Activated naive CD4-positive, alpha-beta T cell treated with anti-CD3 and anti-CD28 coated beads for 36 hours (primary cell): ENCODE data around the gene NUTM2A. TPM values are rescaled to one million over a fixed set of nuclear protein-coding genes. Genes with fewer than 3 reads are reported as not detected.
"Not testable (repeated sequence)": the region's sequence is repeated elsewhere in the genome, so short reads cannot be mapped to it uniquely, and the experiment has no call there.

Experiments used
- CTCF ChIA-PET: fragments of 350-600 bp; sonication (Branson Sonifier 250); formaldehyde crosslinking; loops from one replicate; lab custom pipeline; 2021; ENCODE audit warnings: antibody characterized with exemption; lab: Charles Lee
- DNase-seq: peaks from one replicate; pipeline ENCODE4 v3.0.0-alpha.2; 2020
- H3K27ac Mint-ChIP-seq: one replicate; pipeline ENCODE4 v1.8.0; 2021; ENCODE audit warnings: mild to moderate bottlenecking, mixed read lengths
- H3K27me3 Mint-ChIP-seq: one replicate; pipeline ENCODE4 v1.8.0; 2021; ENCODE audit warnings: low read depth, mixed read lengths
- H3K36me3 Mint-ChIP-seq: one replicate; pipeline ENCODE4 v1.8.0; 2021; ENCODE audit warnings: low read depth, mixed read lengths
- H3K4me1 Mint-ChIP-seq: one replicate; pipeline ENCODE4 v1.8.0; 2021; ENCODE audit warnings: low read depth, mixed read lengths
- H3K4me3 Mint-ChIP-seq: one replicate; pipeline ENCODE4 v1.8.0; 2021; ENCODE audit warnings: mild to moderate bottlenecking, moderate library complexity, mixed read lengths
- H3K9me3 Mint-ChIP-seq: one replicate; pipeline ENCODE4 v1.8.0; 2021; ENCODE audit warnings: mixed read lengths
- intact Hi-C: fragments of 100-400 bp; cut with micrococcal nuclease; formaldehyde crosslinking; loops from one replicate; pipeline ENCODE4 v1.15.1; 2023
- total RNA-seq, 2 experiments: library from RNA; stranded (reverse); gene quantifications; one replicate each; pipeline ENCODE4 v1.2.3, GENCODE V29; 2021

Gene NUTM2A
- total RNA-seq, 2 experiments from 2014 or later: 0.07 TPM; not detected in 1

DNA sequence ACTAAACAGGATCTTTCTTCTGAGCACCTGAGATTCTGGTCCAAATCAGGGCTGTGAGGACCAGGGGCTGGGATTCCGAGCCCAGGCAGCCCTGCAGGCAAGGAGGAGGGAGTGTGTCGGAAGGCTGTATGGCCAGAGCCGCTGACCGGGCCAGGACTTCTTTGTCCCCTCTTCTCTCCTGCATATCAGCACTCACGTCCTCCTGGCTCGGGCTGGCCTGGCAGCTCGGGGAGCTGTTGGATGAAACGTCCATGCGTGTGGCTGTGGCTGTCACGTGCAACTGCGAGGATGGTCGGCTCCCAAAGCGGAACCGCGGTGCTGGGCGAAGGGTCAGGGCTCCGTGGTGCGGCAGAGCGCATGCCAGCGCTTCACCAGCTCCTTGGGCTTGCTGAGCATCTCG, 11.4 kb upstream of the NUTM2A start:
- DNase-seq, intact Hi-C loops, H3K36me3 Mint-ChIP-seq, H3K4me1 Mint-ChIP-seq, H3K4me3 Mint-ChIP-seq, H3K27me3 Mint-ChIP-seq, H3K9me3 Mint-ChIP-seq, CTCF ChIA-PET, H3K27ac Mint-ChIP-seq: not testable (repeated sequence)

DNA sequence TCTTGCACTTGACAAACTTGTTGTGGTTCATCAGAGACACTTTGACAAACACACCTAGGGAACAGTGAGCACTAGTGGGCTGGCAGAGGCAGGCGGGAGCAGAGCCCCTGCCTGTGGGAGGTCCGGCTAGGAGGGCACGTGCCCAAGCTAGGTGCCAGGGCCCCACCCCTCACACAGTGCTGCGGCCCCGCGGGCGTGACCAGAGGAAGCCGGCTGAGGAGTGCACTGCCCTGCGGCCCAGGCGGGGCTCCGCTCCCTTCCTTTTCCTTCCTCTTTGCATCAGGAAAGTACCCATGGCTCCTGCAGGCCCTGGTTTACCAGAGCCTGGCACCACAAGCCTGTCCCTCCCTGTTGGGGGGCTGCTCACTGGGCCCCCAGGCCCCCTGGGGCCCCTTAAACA, 9.1 kb upstream of the NUTM2A start:
- H3K36me3 Mint-ChIP-seq, DNase-seq, intact Hi-C loops, H3K4me1 Mint-ChIP-seq, CTCF ChIA-PET, H3K27ac Mint-ChIP-seq, H3K27me3 Mint-ChIP-seq, H3K4me3 Mint-ChIP-seq, H3K9me3 Mint-ChIP-seq: not testable (repeated sequence)

DNA sequence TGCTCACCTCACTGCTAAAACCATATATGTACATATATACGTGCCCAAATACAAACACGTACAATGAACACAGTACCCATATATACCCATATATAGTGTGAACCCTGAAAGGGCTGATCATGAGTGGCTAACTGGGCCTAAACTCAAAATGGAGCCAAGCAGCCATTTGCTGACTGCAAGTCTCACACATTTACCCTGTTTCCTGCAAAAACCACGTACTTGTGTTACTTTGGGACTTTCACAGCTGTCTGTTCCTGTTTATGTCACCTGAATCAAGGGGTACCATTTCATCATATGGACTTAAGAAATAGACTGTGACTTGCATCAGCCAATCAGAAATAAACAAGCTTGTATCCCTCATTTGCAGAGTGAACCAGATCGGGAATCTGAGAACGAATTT, 5.9 kb upstream of the NUTM2A start:
- H3K9me3 Mint-ChIP-seq, intact Hi-C loops, H3K27me3 Mint-ChIP-seq, DNase-seq, H3K4me3 Mint-ChIP-seq, CTCF ChIA-PET, H3K36me3 Mint-ChIP-seq, H3K27ac Mint-ChIP-seq, H3K4me1 Mint-ChIP-seq: not testable (repeated sequence)

DNA sequence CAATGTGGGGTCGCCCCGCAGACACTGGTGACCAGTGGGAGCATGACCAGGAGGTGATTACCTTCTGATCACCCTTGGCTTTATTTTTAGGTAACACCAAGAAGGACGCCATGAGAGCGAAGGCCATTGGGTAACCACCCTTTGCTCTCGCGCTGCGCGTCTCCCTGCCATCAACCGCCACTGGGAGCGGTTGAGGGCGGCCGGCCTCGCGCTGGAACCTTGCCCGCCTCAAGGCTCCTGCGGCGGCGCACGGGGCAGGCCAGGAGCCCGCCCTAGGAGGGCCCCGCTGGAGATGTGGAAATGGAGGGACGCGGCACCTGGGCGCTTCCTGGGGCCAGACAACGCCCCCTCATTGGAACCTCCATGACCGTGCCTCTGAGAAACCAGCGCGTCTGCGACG, 2.5 kb upstream of the NUTM2A start:
- H3K9me3 Mint-ChIP-seq, H3K27me3 Mint-ChIP-seq, CTCF ChIA-PET, H3K4me3 Mint-ChIP-seq, intact Hi-C loops, DNase-seq, H3K4me1 Mint-ChIP-seq, H3K27ac Mint-ChIP-seq, H3K36me3 Mint-ChIP-seq: not testable (repeated sequence)

DNA sequence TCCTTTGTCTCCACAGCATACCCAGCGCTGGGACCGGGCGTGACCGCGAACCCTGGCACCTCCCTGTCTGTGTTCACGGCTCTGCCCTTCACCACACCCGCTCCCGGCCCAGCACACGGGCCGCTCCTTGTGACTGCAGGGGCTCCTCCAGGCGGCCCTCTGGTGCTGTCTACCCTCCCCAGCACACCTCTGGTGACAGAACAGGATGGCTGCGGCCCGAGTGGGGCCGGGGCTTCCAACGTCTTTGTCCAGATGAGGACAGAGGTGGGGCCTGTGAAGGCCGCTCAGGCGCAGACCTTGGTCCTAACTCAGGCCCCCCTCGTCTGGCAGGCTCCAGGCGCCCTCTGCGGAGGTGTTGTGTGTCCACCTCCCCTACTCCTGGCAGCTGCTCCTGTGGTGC, 3.0 kb downstream of the NUTM2A start:
- H3K9me3 Mint-ChIP-seq, DNase-seq, H3K27me3 Mint-ChIP-seq, H3K4me1 Mint-ChIP-seq, H3K27ac Mint-ChIP-seq, CTCF ChIA-PET, H3K4me3 Mint-ChIP-seq, H3K36me3 Mint-ChIP-seq, intact Hi-C loops: not testable (repeated sequence)

DNA sequence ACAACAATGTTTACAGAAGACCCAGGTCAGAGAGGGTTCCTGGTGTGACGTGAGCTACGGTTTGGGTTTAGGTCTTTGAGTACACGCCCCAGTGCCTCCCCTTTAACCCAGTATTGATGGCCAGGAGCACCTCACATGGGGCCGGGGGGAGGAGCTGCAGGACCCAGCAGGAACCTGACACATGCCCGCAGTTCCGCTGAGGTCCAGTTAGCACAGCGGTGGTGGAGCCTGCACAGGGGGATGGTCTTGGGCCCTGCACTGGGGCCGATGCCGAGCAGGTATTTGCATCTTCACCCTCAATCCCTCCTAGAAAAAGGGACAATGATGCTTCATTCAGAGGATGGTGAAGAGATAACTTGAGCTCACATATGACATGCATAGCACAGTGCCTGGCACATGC, 4.0 kb downstream of the NUTM2A start:
- H3K36me3 Mint-ChIP-seq, H3K4me1 Mint-ChIP-seq, H3K4me3 Mint-ChIP-seq, H3K27me3 Mint-ChIP-seq, H3K27ac Mint-ChIP-seq, DNase-seq, CTCF ChIA-PET, intact Hi-C loops, H3K9me3 Mint-ChIP-seq: not testable (repeated sequence)

DNA sequence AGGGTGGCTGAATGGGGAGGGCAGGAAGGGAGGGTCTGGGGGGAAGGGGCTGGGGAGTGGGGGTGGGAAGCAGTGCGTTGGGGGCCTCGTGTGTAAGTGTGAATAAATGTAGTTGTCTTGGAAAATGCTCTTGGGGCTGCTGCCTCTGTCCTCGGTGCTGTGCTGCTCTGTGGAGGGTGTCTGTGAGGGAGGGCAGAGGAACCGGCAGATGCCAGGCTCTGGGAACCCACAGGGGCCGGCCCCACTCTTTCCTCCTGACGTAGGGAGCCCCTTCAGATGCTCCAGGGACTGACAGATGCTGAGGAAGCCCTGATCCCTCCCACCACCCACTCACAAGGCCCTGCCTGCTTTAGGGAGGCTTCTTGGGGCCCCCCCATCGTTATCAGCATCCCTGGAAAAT, 9.6 kb downstream of the NUTM2A start:
- H3K4me1 Mint-ChIP-seq, DNase-seq, intact Hi-C loops, H3K27me3 Mint-ChIP-seq, CTCF ChIA-PET, H3K27ac Mint-ChIP-seq, H3K36me3 Mint-ChIP-seq, H3K4me3 Mint-ChIP-seq, H3K9me3 Mint-ChIP-seq: not testable (repeated sequence)

DNA sequence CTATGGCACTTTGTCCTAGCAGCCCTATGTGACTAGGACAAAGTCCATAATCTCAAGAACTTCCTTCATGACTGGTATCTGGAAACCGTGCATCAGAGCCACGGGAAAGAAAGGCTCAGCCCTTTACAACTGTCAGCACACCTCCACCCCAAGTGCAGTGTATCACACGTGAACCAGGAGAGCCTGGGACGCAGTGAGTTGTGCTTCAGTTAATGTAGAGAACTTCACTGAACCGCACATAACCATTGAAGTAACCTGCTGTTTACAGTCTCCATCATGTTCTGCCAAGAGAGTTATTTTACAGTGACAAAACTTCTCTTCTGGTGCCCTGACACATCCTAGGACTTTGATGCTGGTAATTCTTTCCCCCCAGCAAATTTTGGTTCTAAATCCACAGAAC, 12.0 kb downstream of the NUTM2A start:
- H3K4me3 Mint-ChIP-seq, H3K36me3 Mint-ChIP-seq, intact Hi-C loops, H3K9me3 Mint-ChIP-seq, H3K4me1 Mint-ChIP-seq, DNase-seq, H3K27ac Mint-ChIP-seq, H3K27me3 Mint-ChIP-seq, CTCF ChIA-PET: not testable (repeated sequence)

DNA sequence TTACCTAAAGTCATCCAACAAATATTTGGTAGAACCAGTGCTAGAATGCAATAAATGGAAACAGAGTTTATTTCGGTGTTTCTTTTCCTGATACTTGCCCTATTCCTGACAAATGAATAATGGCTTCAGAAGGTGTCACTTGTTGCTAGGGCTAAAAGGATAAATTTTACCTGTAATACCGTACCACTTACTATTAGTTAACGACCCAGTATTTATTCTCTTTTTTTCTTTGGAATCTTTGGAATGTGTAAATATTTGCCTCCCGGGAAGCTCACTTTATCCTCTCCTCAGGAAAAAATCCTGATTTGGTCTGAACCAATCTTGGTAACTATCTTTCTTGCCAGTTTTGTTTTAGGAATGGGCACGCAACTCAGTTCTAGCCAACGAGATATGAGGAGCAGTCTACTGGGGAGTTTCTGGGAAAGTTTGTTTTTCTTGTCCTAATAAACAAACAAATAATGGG, 14.1 kb downstream of the NUTM2A start:
- H3K36me3 Mint-ChIP-seq, H3K4me3 Mint-ChIP-seq, H3K27me3 Mint-ChIP-seq, H3K27ac Mint-ChIP-seq, DNase-seq, CTCF ChIA-PET, H3K4me1 Mint-ChIP-seq, intact Hi-C loops, H3K9me3 Mint-ChIP-seq: not testable (repeated sequence)

DNA sequence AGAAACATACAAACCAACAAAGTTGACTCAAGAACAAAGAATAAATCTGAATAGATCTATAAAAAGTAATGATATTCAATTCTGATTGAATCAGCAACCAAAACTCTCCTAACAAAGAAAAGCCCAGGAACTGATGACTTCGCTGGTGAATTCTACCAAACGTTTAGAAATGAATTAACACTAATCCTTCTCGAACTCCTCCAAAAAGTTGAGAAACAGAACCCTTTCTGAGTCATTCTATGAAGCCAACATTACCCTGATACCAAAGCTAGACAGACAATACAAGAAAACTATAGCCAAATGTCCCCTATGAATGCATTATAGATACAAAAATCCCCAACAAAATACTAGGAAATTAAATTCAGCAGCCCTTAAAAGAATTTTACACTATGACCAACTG, 16.9 kb downstream of the NUTM2A start:
- intact Hi-C loops, H3K36me3 Mint-ChIP-seq, H3K4me1 Mint-ChIP-seq, H3K27me3 Mint-ChIP-seq, DNase-seq, H3K9me3 Mint-ChIP-seq, H3K27ac Mint-ChIP-seq, H3K4me3 Mint-ChIP-seq, CTCF ChIA-PET: not testable (repeated sequence)

DNA sequence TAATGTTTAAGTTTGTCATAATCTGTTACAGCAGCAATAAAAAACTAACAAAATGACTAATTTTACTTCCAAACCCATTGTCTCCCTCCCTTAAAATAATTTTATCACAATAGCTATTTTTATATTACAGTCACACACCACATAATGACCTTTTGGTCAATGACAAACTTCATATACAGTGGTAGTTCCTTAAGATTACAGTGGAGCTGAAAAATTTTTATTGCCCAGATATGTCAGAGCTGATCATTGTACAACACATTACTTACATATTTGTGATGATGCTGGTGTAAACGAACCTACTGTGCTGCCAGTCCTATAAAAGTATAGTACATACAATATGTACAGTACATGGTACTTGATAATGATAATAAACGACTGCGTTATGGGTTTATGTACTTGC, 22.1 kb downstream of the NUTM2A start:
- intact Hi-C loops, H3K4me1 Mint-ChIP-seq, H3K27me3 Mint-ChIP-seq, CTCF ChIA-PET, H3K36me3 Mint-ChIP-seq, DNase-seq, H3K4me3 Mint-ChIP-seq, H3K27ac Mint-ChIP-seq, H3K9me3 Mint-ChIP-seq: not testable (repeated sequence)

DNA sequence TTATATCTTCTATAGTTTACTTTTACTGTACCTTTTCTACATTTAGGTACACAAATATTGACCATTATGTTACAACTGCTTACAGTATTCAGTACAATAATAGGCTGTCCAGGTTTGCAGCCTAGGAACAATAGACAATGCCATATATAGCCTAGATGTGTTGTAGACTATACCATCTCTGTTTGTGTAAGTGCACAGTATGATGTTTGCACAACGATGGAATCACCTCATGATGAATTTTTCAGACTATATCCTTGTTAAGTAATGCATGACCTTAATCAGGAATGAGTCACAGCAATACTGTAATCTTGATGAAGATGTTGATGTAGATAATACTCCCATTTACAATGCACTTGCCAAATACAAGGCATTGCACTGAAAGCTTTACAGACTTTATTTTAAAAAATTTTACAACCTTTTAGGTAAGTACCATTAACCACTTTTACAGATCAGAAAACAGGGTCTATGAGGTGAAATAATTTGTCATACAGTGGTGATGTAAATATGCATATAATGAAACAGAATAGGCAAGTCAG, 23.6 kb downstream of the NUTM2A start:
- H3K27ac Mint-ChIP-seq, H3K36me3 Mint-ChIP-seq, H3K9me3 Mint-ChIP-seq, intact Hi-C loops, H3K4me3 Mint-ChIP-seq, H3K4me1 Mint-ChIP-seq, H3K27me3 Mint-ChIP-seq, DNase-seq, CTCF ChIA-PET: not testable (repeated sequence)

DNA sequence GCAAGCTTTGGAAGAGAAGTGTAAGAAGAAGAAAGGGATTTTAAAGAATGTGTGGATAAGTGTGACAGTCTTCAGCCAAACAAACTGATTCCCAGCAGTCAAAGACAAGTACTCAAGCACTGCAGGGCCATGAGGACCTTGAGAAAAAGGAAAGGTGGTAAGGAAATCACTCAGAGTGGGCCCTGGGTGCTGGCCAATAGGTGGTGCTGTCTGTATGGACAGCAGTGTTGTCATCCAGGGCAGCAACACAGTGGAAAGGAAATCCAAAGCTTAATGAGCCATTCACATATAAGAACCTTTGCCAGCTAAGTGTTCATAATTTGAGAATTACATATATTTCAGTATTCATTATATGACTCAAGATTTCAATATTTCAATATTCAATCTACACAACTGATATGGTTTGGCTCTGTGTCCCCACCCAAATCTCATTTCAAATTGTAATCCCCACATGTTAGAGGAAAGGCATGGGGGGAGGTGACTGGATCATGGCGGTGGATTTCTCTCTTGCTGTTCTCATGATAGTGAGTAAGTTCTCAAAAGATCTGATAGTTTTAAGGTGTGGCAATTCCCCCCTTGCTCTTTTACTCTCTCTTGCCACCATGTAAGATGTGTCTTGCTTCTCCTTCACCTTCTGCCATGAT, 55.6 kb downstream of the NUTM2A start:
- H3K4me1 Mint-ChIP-seq, H3K4me3 Mint-ChIP-seq, H3K36me3 Mint-ChIP-seq, H3K27me3 Mint-ChIP-seq, intact Hi-C loops, CTCF ChIA-PET, H3K9me3 Mint-ChIP-seq, DNase-seq, H3K27ac Mint-ChIP-seq: not testable (repeated sequence)
